Endodermal cell (in vitro differentiated cells): Measurements from ENCODE around the gene FDCSP. TPM values are rescaled to one million over a fixed set of nuclear protein-coding genes. Genes with fewer than 3 reads are reported as not detected.
"Not testable (repeated sequence)": the region's sequence is repeated elsewhere in the genome, so short reads cannot be mapped to it uniquely, and the experiment has no call there.

Experiments used
- DNase-seq: peaks from one replicate; pipeline ENCODE4 v3.0.0-alpha.2; 2017
- H3K27ac ChIP-seq: 2 replicates; pipeline ENCODE4 v1.5.1; 2013; ENCODE audit warnings: mild to moderate bottlenecking, low read depth, low read length, moderate library complexity
- H3K27me3 ChIP-seq: 2 replicates; pipeline ENCODE4 v1.6.1; 2013; ENCODE audit warnings: mild to moderate bottlenecking, low read length, moderate library complexity; ENCODE audit not compliant: insufficient read depth, control insufficient read depth, poor library complexity, severe bottlenecking
- H3K36me3 ChIP-seq: 2 replicates; pipeline ENCODE4 v1.7.0; 2013; ENCODE audit warnings: mild to moderate bottlenecking, low read length, moderate library complexity; ENCODE audit not compliant: control insufficient read depth, insufficient read depth
- H3K4me1 ChIP-seq: one replicate; pipeline ENCODE4 v1.7.0; 2013; ENCODE audit warnings: low read length; ENCODE audit not compliant: control insufficient read depth, insufficient read depth
- H3K4me3 ChIP-seq: 2 replicates; pipeline ENCODE4 v1.5.1; 2013; ENCODE audit warnings: mild to moderate bottlenecking, low read length, moderate library complexity
- H3K9ac ChIP-seq: 2 replicates; pipeline ENCODE4 v1.6.1; 2013; ENCODE audit warnings: mild to moderate bottlenecking, low read length, moderate library complexity; ENCODE audit not compliant: poor library complexity, severe bottlenecking; ENCODE audit errors: extremely low read depth
- H3K9me3 ChIP-seq: 2 replicates; pipeline ENCODE4 v1.6.1; 2013; ENCODE audit warnings: mild to moderate bottlenecking, low read length, moderate library complexity; ENCODE audit not compliant: control insufficient read depth
- H3K27ac Mint-ChIP-seq: 2 replicates; pipeline ENCODE4 v1.8.0; 2020; ENCODE audit warnings: mixed read lengths
- H3K27me3 Mint-ChIP-seq: 2 replicates; pipeline ENCODE4 v1.8.0; 2021; ENCODE audit warnings: mild to moderate bottlenecking, mixed read lengths; ENCODE audit not compliant: insufficient read depth
- H3K36me3 Mint-ChIP-seq: 2 replicates; pipeline ENCODE4 v1.8.0; 2020; ENCODE audit warnings: low read depth, mixed read lengths
- H3K4me1 Mint-ChIP-seq: 2 replicates; pipeline ENCODE4 v1.8.0; 2020; ENCODE audit warnings: mixed read lengths
- H3K4me3 Mint-ChIP-seq: 2 replicates; pipeline ENCODE4 v1.8.0; 2020; ENCODE audit warnings: mild to moderate bottlenecking, moderate library complexity, mixed read lengths
- H3K9me3 Mint-ChIP-seq: 2 replicates; pipeline ENCODE4 v1.8.0; 2020; ENCODE audit warnings: mild to moderate bottlenecking, mixed read lengths
- WGBS, 2 experiments: methylation state at CpG; one replicate each; pipeline versions ENCODE4 v1.1.5 to v1.1.7; 2013; ENCODE audit warnings: missing lambda C conversion rate in 2 of 2, mixed read lengths in 1 of 2; ENCODE audit not compliant: insufficient coverage in 1 of 2, insufficient read length in 1 of 2; 5-methylcytosine and 5-hydroxymethylcytosine counted together
- total RNA-seq, 2 donors: library from RNA; stranded (reverse); fragmentation: NEBNext Ultra II Directional in 1 of 2; extraction: Animal tissue kit (Norgen Biotek cat#: 25700) in 1 of 2; gene quantifications; 2 replicates in 1 of 2; 3 replicates in 1 of 2; pipeline ENCODE4 v1.2.1, GENCODE V29; 2021
- TF ChIP-seq, protein P1 (sequence below): fragments of 200-600 bp; sonication (generic); conservative IDR thresholded peaks from 2 replicates; pipeline ENCODE4 v1.5.0; 2021; ENCODE audit warnings: antibody characterized with exemption, mild to moderate bottlenecking

The FDCSP gene
- total RNA-seq, 2 donors from 2014 or later: not detected

DNA sequence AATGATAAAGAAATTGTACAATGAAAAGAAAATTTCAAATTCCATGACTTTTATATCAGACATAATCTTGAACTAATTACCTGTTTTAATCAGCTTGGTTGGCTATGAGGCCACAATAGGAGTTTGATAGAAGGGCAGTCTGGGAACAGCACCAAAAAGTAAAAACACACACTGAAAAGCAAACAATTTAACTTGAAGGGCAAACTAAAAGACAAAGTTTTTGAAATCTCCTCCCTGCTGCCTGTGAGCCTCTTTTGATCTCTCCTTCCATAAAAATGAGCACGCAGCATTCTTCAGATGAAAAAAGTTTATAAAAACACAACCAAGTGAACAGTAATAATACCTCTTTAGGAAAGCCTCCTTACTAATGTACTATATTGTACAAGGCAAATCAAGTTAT, 22.3 kb upstream of the FDCSP start:
- WGBS, 2 experiments: 96% methylated on average over 1 of the region's 1 CpG; no CpG with 5 or more reads in 1 of the 2 experiments
- H3K27me3 Mint-ChIP-seq: peaks cover 2% of the 10 kb centered on the region
- no peaks in the 10 kb centered on the region for H3K4me1 ChIP-seq

DNA sequence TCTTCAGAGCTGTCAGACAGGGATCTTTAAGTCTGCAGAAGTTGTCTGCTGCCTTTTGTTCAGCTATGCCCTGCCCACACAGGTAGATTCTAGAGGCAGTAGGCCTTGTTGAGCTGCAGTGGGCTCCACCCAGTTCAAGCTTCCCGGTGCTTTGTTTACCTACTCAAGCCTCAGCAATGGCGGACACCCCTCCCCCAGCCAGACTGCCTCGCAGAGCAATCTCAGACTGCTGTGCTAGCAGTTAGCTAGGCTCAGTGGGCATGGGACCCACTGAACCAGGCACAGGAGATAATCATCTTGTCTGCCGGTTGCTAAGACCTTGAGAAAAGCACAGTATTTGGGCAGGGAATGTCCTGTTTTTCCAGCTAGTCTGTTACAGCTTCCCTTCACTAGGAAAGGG, 13.2 kb upstream of the FDCSP start:
- peaks cover 15% of the 10 kb centered on the region for H3K9me3 Mint-ChIP-seq
- WGBS, 2 experiments: 83 to 96% methylated on average over 4 of the region's 4 CpGs
- not testable (repeated sequence) for H3K4me3 Mint-ChIP-seq, H3K27ac Mint-ChIP-seq, H3K4me1 Mint-ChIP-seq, H3K9me3 ChIP-seq, DNase-seq, H3K4me3 ChIP-seq, H3K36me3 Mint-ChIP-seq, H3K27me3 ChIP-seq, H3K27me3 Mint-ChIP-seq, H3K27ac ChIP-seq, H3K4me1 ChIP-seq, H3K36me3 ChIP-seq, H3K9ac ChIP-seq

More for the DNA sequence above, 22.3 kb upstream of the FDCSP start:
- Mint-ChIP-seq H3K27ac (no peak overlapping the region), H3K4me1 (no peaks in the 10 kb centered on the region), H3K36me3 (no peaks in the 10 kb centered on the region), H3K9me3 (no peaks in the 10 kb centered on the region), H3K4me3 (no peak overlapping the region)
- Histone ChIP-seq H3K4me3 (no peak overlapping the region), H3K27ac (no peak overlapping the region), H3K27me3 (no peaks in the 10 kb centered on the region), H3K36me3 (no peaks in the 10 kb centered on the region), H3K9me3 (no peaks in the 10 kb centered on the region), H3K9ac (no peak overlapping the region)
- DNase-seq: no peak
- TF ChIP-seq, protein P1, sequence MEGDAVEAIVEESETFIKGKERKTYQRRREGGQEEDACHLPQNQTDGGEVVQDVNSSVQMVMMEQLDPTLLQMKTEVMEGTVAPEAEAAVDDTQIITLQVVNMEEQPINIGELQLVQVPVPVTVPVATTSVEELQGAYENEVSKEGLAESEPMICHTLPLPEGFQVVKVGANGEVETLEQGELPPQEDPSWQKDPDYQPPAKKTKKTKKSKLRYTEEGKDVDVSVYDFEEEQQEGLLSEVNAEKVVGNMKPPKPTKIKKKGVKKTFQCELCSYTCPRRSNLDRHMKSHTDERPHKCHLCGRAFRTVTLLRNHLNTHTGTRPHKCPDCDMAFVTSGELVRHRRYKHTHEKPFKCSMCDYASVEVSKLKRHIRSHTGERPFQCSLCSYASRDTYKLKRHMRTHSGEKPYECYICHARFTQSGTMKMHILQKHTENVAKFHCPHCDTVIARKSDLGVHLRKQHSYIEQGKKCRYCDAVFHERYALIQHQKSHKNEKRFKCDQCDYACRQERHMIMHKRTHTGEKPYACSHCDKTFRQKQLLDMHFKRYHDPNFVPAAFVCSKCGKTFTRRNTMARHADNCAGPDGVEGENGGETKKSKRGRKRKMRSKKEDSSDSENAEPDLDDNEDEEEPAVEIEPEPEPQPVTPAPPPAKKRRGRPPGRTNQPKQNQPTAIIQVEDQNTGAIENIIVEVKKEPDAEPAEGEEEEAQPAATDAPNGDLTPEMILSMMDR: no peak

DNA sequence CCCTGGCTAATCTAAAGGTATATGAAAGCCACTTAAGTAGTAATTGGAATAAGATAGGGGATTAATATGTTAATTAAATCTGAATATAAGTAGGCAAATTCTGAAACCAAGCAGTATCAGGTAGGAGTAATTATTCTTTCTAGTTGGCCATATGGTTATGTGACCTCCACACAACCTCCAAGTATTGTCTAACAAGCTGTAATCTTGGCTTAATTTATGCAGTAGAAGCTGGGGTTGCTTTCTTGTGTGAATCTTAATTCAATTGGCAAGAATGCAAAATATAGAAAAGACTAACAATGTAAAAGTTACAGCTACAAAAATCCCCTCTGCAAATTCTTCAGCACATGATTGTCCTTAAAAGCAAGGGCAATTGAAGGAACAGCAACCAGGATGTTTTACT, 9.8 kb upstream of the FDCSP start:
- H3K27me3 Mint-ChIP-seq, H3K9me3 ChIP-seq, H3K4me1 Mint-ChIP-seq, H3K4me3 Mint-ChIP-seq, H3K27ac Mint-ChIP-seq, H3K4me3 ChIP-seq, H3K27ac ChIP-seq, H3K36me3 ChIP-seq, DNase-seq, H3K27me3 ChIP-seq, H3K36me3 Mint-ChIP-seq, H3K4me1 ChIP-seq, H3K9ac ChIP-seq: not testable (repeated sequence)
- peaks cover 12% of the 10 kb centered on the region for H3K9me3 Mint-ChIP-seq

DNA sequence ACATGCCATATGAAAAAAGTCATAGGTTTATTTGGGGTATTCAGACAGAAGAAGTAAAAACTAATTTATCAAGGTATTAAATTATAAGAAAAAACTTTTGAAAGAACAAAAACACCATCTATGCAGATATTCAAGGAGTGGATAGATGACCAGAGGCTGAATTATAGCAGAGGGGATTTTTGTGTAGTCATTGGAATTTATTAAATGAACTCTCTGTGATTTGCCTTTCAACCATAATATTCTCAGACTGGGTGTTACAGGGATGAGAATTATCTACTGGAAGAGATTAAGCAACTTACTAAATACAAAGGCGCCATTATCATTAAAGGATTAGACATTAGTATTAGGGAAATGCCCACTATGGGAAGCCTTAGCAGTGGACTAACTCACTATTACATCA, 9.4 kb upstream of the FDCSP start:
- H3K27ac Mint-ChIP-seq, H3K4me3 Mint-ChIP-seq: not testable (repeated sequence)

DNA sequence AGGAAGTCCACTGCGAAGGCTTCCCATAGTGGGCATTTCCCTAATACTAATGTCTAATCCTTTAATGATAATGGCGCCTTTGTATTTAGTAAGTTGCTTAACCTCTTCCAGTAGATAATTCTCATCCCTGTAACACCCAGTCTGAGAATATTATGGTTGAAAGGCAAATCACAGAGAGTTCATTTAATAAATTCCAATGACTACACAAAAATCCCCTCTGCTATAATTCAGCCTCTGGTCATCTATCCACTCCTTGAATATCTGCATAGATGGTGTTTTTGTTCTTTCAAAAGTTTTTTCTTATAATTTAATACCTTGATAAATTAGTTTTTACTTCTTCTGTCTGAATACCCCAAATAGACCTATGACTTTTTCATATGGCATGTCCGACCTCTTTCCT, 4.5 kb upstream of the FDCSP start:
- not testable (repeated sequence) for DNase-seq, H3K4me3 Mint-ChIP-seq, H3K36me3 ChIP-seq, H3K27me3 ChIP-seq, H3K27ac ChIP-seq, H3K36me3 Mint-ChIP-seq, H3K27ac Mint-ChIP-seq, H3K27me3 Mint-ChIP-seq, H3K9me3 Mint-ChIP-seq, H3K9me3 ChIP-seq, H3K4me1 Mint-ChIP-seq, H3K9ac ChIP-seq, H3K4me1 ChIP-seq, H3K4me3 ChIP-seq
- WGBS, 2 experiments: 95% methylated on average over 3 of the region's 3 CpGs; no CpG with 5 or more reads in 1 of the 2 experiments

More for the DNA sequence above, 9.4 kb upstream of the FDCSP start:
- not testable (repeated sequence) for H3K27me3 Mint-ChIP-seq, H3K4me1 ChIP-seq, H3K9me3 ChIP-seq, H3K9ac ChIP-seq, H3K4me3 ChIP-seq, H3K27ac ChIP-seq, DNase-seq, H3K27me3 ChIP-seq, H3K36me3 Mint-ChIP-seq, H3K36me3 ChIP-seq, H3K4me1 Mint-ChIP-seq
- peaks cover 12% of the 10 kb centered on the region for H3K9me3 Mint-ChIP-seq
- WGBS, 2 experiments: 100% methylated on average over 1 of the region's 1 CpG; no CpG with 5 or more reads in 1 of the 2 experiments

DNA sequence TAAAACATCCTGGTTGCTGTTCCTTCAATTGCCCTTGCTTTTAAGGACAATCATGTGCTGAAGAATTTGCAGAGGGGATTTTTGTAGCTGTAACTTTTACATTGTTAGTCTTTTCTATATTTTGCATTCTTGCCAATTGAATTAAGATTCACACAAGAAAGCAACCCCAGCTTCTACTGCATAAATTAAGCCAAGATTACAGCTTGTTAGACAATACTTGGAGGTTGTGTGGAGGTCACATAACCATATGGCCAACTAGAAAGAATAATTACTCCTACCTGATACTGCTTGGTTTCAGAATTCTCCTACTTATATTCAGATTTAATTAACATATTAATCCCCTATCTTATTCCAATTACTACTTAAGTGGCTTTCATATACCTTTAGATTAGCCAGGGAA, 4.1 kb upstream of the FDCSP start:
- not testable (repeated sequence) for H3K27me3 Mint-ChIP-seq, H3K27ac Mint-ChIP-seq, H3K36me3 Mint-ChIP-seq, H3K27me3 ChIP-seq, H3K9me3 ChIP-seq, H3K4me1 Mint-ChIP-seq, H3K4me1 ChIP-seq, H3K4me3 ChIP-seq, H3K9me3 Mint-ChIP-seq, H3K27ac ChIP-seq, H3K4me3 Mint-ChIP-seq, DNase-seq, H3K9ac ChIP-seq, H3K36me3 ChIP-seq
